Smooth muscle cell (in vitro differentiated cells): ENCODE data around the gene CTIF. TPM values are rescaled to one million over a fixed set of nuclear protein-coding genes. Genes with fewer than 3 reads are reported as not detected.
A peak's percentile ranks its signal among the peaks of the same experiment; 100 is the strongest.

Experiments used
- DNase-seq: peaks from one replicate; lab custom pipeline; 2025; ENCODE audit not compliant: unreplicated experiment; lab: John Stamatoyannopoulos, UW
- H2AFZ ChIP-seq: fragments of 200-600 bp; sonication (generic); 2 replicates; pipeline ENCODE4 v1.6.0; 2016; ENCODE audit warnings: antibody characterized with exemption, low read depth, mild to moderate bottlenecking
- H3F3A ChIP-seq: fragments of 200-600 bp; sonication (generic); 2 replicates; pipeline ENCODE4 v1.6.0; 2017; ENCODE audit warnings: antibody characterized with exemption, low read depth
- H3K27ac ChIP-seq: fragments of 200-600 bp; sonication (generic); 2 replicates; pipeline ENCODE4 v1.5.1; 2016; ENCODE audit warnings: low read depth, mild to moderate bottlenecking
- H3K27me3 ChIP-seq: fragments of 200-600 bp; sonication (generic); 2 replicates; pipeline ENCODE4 v1.6.1; 2016; ENCODE audit warnings: low read depth, mild to moderate bottlenecking
- H3K36me3 ChIP-seq: fragments of 200-600 bp; sonication (generic); 2 replicates; pipeline ENCODE4 v1.5.1; 2016; ENCODE audit warnings: low read depth
- H3K4me1 ChIP-seq: fragments of 200-600 bp; sonication (generic); 2 replicates; pipeline ENCODE4 v1.5.1; 2016; ENCODE audit warnings: low read depth
- H3K4me2 ChIP-seq: fragments of 200-600 bp; sonication (generic); 2 replicates; pipeline ENCODE4 v1.6.0; 2016; ENCODE audit warnings: mild to moderate bottlenecking
- H3K4me3 ChIP-seq: fragments of 200-600 bp; sonication (generic); 2 replicates; pipeline ENCODE4 v1.5.1; 2016; ENCODE audit warnings: mild to moderate bottlenecking
- H3K79me2 ChIP-seq: fragments of 200-600 bp; sonication (generic); 2 replicates; pipeline ENCODE4 v1.6.0; 2016; ENCODE audit warnings: low read depth, mild to moderate bottlenecking
- H3K9ac ChIP-seq: fragments of 200-600 bp; sonication (generic); 2 replicates; pipeline ENCODE4 v1.6.0; 2016; ENCODE audit warnings: low read depth
- H3K9me3 ChIP-seq: fragments of 200-600 bp; sonication (generic); replicated peaks from 2 replicates; pipeline ENCODE4 v1.5.1; 2016; ENCODE audit warnings: low read depth
- H4K20me1 ChIP-seq: fragments of 200-600 bp; sonication (generic); 2 replicates; pipeline ENCODE4 v1.6.0; 2016; ENCODE audit warnings: low read depth
- CTCF ChIP-seq: fragments of 200-600 bp; sonication (generic); IDR thresholded peaks from 2 replicates; pipeline ENCODE4 v1.5.1; 2017; ENCODE audit warnings: borderline replicate concordance, mild to moderate bottlenecking, antibody characterized with exemption; ENCODE audit not compliant: insufficient read depth, poor library complexity, severe bottlenecking
- WGBS: methylation state at CpG from one replicate; pipeline ENCODE4 v1.1.7; 2016; ENCODE audit warnings: low lambda C conversion rate; 5-methylcytosine and 5-hydroxymethylcytosine counted together
- polyA plus RNA-seq: library from polyadenylated mRNA; unstranded; fragments of >200 nt; fragmentation: Nextera tagmentation; extraction: Ambion mirVana; gene quantifications from 2 replicates; pipeline ENCODE4 v1.2.1, GENCODE V29; 2016
- total RNA-seq: library from RNA; depleted of rRNA; stranded (reverse); fragments of >200 nt; gene quantifications from 2 replicates; pipeline ENCODE4 v1.2.3, GENCODE V29; 2014

The CTIF gene
- total and polyA plus RNA-seq, 2 experiments from 2014 or later: 22.2 to 25.3 TPM

- Histone ChIP-seq H3K27me3 (no peaks in the 10 kb centered on the region), H3K4me1 (peaks cover 36% of the 10 kb centered on the region), H3K4me3 (no peak overlapping the region), H3K79me2 (peaks cover 2% of the 10 kb centered on the region), H2AFZ (no peak overlapping the region), H3K27ac (peak overlapping the region; percentile 96), H3K9ac (peak overlapping the region; percentile 76), H3F3A (peaks cover 36% of the 10 kb centered on the region), H3K9me3 (no peaks in the 10 kb centered on the region), H3K4me2 (peak overlapping the region; percentile 63), H4K20me1 (no peaks in the 10 kb centered on the region), H3K36me3 (no peaks in the 10 kb centered on the region)
- WGBS: 80% methylated on average over 6 of the region's 6 CpGs
- TF ChIP-seq CTCF: no peak
- DNase-seq: no peak
Measured at GRCh38 chr18:48852794-48853193, 314.0 kb downstream of the CTIF start.

GRCh38 chr18:48853588-48853987 lies 314.8 kb downstream of the CTIF start:
- peaks cover 30% of the 10 kb centered on the region for H3K4me1 ChIP-seq
- DNase-seq: no peak
- no peaks in the 10 kb centered on the region for H3K9me3 ChIP-seq
- peaks cover 8% of the 10 kb centered on the region for H3K79me2 ChIP-seq
- no peaks in the 10 kb centered on the region for H4K20me1 ChIP-seq
- no peak overlapping the region for H3K9ac ChIP-seq
- peak overlapping the region; percentile 4 for H3K4me2 ChIP-seq
- H3K27me3 ChIP-seq: no peaks in the 10 kb centered on the region
- WGBS: 37% methylated on average over 5 of the region's 5 CpGs
- H2AFZ ChIP-seq: no peak overlapping the region
- TF ChIP-seq CTCF: no peak
- H3F3A ChIP-seq: peaks cover 36% of the 10 kb centered on the region
- H3K36me3 ChIP-seq: no peaks in the 10 kb centered on the region
- peak overlapping the region; percentile 96 for H3K27ac ChIP-seq
- H3K4me3 ChIP-seq: no peak overlapping the region

- WGBS: 64% methylated on average over 11 of the region's 11 CpGs
- Histone ChIP-seq H3K4me3 (no peak overlapping the region), H3K79me2 (peaks cover 13% of the 10 kb centered on the region), H3K9ac (no peak overlapping the region), H3K36me3 (no peaks in the 10 kb centered on the region), H3K27ac (peak overlapping the region; percentile 96), H3K4me2 (no peak overlapping the region), H3K27me3 (no peaks in the 10 kb centered on the region), H2AFZ (no peak overlapping the region), H3F3A (peaks cover 35% of the 10 kb centered on the region), H3K9me3 (no peaks in the 10 kb centered on the region), H3K4me1 (peaks cover 37% of the 10 kb centered on the region), H4K20me1 (no peaks in the 10 kb centered on the region)
- no peak for TF ChIP-seq CTCF
- no peak for DNase-seq
Measured at GRCh38 chr18:48854780-48855179, 315.9 kb downstream of the CTIF start.
